Measurements from ENCODE around the gene WWOX. TPM values are rescaled to one million over a fixed set of nuclear protein-coding genes. Genes with fewer than 3 reads are reported as not detected.

WWOX gene
- polyA plus RNA-seq, 1 donor from 2014 or later, result 25.6 TPM

DNA sequence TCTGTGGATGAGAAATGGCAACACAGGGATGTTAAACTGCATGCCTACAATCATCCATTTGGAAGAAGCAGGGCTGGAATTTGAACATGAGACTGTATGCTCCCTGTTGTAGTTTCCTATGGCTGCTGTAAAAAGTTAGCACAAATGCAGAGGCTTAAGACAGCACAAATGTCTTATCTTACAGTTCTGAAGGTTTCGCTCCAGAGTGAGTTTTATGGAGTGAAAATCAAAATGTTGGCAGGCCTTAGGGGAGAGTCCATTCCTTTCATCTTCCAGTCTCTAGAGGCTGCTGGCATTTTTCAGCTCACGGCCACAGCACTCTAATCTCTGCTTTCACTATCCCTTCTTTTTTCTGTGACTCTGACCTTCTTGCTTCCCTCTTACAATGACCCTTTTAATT, 660.1 kb downstream of the WWOX start:
- Histone ChIP-seq H3K4me3 (ENCODE audit: low read length) (no peak overlapping the region), H3K79me2 (replicated peaks; ENCODE audit: insufficient read depth, low read length) (no peaks in the 10 kb centered on the region), H3K27ac (ENCODE audit: low read length) (no peak overlapping the region), H3K36me3 (ENCODE audit: insufficient read depth, low read length) (no peaks in the 10 kb centered on the region), H3K27me3 (ENCODE audit: insufficient read depth, low read depth, low read length) (no peaks in the 10 kb centered on the region), H3K9me2 (ENCODE audit: insufficient read depth, low read length) (no peaks in the 10 kb centered on the region), H3F3A (ENCODE audit: insufficient read depth, low read length, poor library complexity, severe bottlenecking) (no peaks in the 10 kb centered on the region), H4K20me1 (ENCODE audit: insufficient read depth) (no peaks in the 10 kb centered on the region), H2AFZ (ENCODE audit: low read depth, low read length) (no peak overlapping the region), H3K4me2 (ENCODE audit: low read length) (no peak overlapping the region), H3K9ac (ENCODE audit: low read length) (no peak overlapping the region), H3K9me3 (ENCODE audit: low read length) (no peaks in the 10 kb centered on the region)
- no peak for TF ChIP-seq CTCF (IDR thresholded peaks at IDR 0.05; ENCODE audit: poor library complexity, severe bottlenecking)
- no peak for TF ChIP-seq POLR2AphosphoS5 (IDR thresholded peaks at IDR 0.05)
- no peak for TF ChIP-seq EZH2 (IDR thresholded peaks at IDR 0.05; ENCODE audit: borderline replicate concordance, insufficient read depth, low read length, poor library complexity, severe bottlenecking)
- no peak for TF ChIP-seq RAD21 (conservative IDR thresholded peaks at IDR 0.05)
- TF ChIP-seq, protein P1, sequence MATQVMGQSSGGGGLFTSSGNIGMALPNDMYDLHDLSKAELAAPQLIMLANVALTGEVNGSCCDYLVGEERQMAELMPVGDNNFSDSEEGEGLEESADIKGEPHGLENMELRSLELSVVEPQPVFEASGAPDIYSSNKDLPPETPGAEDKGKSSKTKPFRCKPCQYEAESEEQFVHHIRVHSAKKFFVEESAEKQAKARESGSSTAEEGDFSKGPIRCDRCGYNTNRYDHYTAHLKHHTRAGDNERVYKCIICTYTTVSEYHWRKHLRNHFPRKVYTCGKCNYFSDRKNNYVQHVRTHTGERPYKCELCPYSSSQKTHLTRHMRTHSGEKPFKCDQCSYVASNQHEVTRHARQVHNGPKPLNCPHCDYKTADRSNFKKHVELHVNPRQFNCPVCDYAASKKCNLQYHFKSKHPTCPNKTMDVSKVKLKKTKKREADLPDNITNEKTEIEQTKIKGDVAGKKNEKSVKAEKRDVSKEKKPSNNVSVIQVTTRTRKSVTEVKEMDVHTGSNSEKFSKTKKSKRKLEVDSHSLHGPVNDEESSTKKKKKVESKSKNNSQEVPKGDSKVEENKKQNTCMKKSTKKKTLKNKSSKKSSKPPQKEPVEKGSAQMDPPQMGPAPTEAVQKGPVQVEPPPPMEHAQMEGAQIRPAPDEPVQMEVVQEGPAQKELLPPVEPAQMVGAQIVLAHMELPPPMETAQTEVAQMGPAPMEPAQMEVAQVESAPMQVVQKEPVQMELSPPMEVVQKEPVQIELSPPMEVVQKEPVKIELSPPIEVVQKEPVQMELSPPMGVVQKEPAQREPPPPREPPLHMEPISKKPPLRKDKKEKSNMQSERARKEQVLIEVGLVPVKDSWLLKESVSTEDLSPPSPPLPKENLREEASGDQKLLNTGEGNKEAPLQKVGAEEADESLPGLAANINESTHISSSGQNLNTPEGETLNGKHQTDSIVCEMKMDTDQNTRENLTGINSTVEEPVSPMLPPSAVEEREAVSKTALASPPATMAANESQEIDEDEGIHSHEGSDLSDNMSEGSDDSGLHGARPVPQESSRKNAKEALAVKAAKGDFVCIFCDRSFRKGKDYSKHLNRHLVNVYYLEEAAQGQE (IDR thresholded peaks at IDR 0.05; ENCODE audit: borderline replicate concordance), result no peak
- no peak for TF ChIP-seq SMC3 (conservative IDR thresholded peaks at IDR 0.05; ENCODE audit: poor library complexity)

GRCh38 chr16:78760611-78761010, 661.2 kb downstream of the WWOX start:
- no peak overlapping the region for H3K27ac ChIP-seq (ENCODE audit: low read length)
- H2AFZ ChIP-seq (ENCODE audit: low read depth, low read length), result no peak overlapping the region
- no peaks in the 10 kb centered on the region for H3K27me3 ChIP-seq (ENCODE audit: insufficient read depth, low read depth, low read length)
- no peak overlapping the region for H3K4me3 ChIP-seq (ENCODE audit: low read length)
- H3K9me2 ChIP-seq (ENCODE audit: insufficient read depth, low read length), result no peaks in the 10 kb centered on the region
- H3K79me2 ChIP-seq (replicated peaks; ENCODE audit: insufficient read depth, low read length), result no peaks in the 10 kb centered on the region
- H3F3A ChIP-seq (ENCODE audit: insufficient read depth, low read length, poor library complexity, severe bottlenecking), result no peaks in the 10 kb centered on the region
- H4K20me1 ChIP-seq (ENCODE audit: insufficient read depth), result no peaks in the 10 kb centered on the region
- no peak overlapping the region for H3K9ac ChIP-seq (ENCODE audit: low read length)
- no peak for TF ChIP-seq SMC3 (conservative IDR thresholded peaks at IDR 0.05; ENCODE audit: poor library complexity)
- TF ChIP-seq, protein P1 (IDR thresholded peaks at IDR 0.05; ENCODE audit: borderline replicate concordance), result no peak
- TF ChIP-seq RAD21 (conservative IDR thresholded peaks at IDR 0.05), result no peak
- TF ChIP-seq EZH2 (IDR thresholded peaks at IDR 0.05; ENCODE audit: borderline replicate concordance, insufficient read depth, low read length, poor library complexity, severe bottlenecking), result no peak
- TF ChIP-seq EP300 (conservative IDR thresholded peaks at IDR 0.05; ENCODE audit: poor library complexity, severe bottlenecking), result no peak
- no peak for TF ChIP-seq CTCF (IDR thresholded peaks at IDR 0.05; ENCODE audit: poor library complexity, severe bottlenecking)
- TF ChIP-seq TAF1 (IDR thresholded peaks at IDR 0.05; ENCODE audit: low read depth), result no peak
- TF ChIP-seq MXI1 (conservative IDR thresholded peaks at IDR 0.05; ENCODE audit: poor library complexity, severe bottlenecking), result no peak
- TF ChIP-seq POLR2AphosphoS5 (IDR thresholded peaks at IDR 0.05), result no peak
- no peaks in the 10 kb centered on the region for H3K9me3 ChIP-seq (ENCODE audit: low read length)
- no peaks in the 10 kb centered on the region for H3K36me3 ChIP-seq (ENCODE audit: insufficient read depth, low read length)
- no peak overlapping the region for H3K4me2 ChIP-seq (ENCODE audit: low read length)

Data from neural cell (in vitro differentiated cells).